PFSK-1 (cell line): ENCODE measurements around the gene HELZ.

Experiments used
- FOXP2 ChIP-seq: optimal IDR thresholded peaks from 2 replicates; pipeline ENCODE3; 2011; ENCODE audit warnings: borderline replicate concordance, control low read depth, inconsistent platforms; ENCODE audit not compliant: insufficient read depth; ENCODE audit errors: extremely low read length, extremely low read depth
- POLR2AphosphoS5 ChIP-seq: IDR thresholded peaks from 2 replicates; pipeline ENCODE4 v1.6.1; 2012; ENCODE audit warnings: low read depth, mild to moderate bottlenecking, control low read depth, low read length, moderate library complexity
- SIN3A ChIP-seq: IDR thresholded peaks from 2 replicates; pipeline ENCODE4 v1.6.1; 2012; ENCODE audit warnings: mild to moderate bottlenecking, low read length, moderate library complexity, borderline replicate concordance; ENCODE audit not compliant: insufficient read depth
- TAF1 ChIP-seq: IDR thresholded peaks from 2 replicates; pipeline ENCODE4 v1.6.1; 2012; ENCODE audit warnings: low read length, control low read depth, borderline replicate concordance; ENCODE audit not compliant: insufficient read depth
- TF ChIP-seq, protein P1 (sequence below), 2 experiments: IDR thresholded peaks; 2 replicates each; pipeline versions ENCODE4 v1.6.1 to v1.8.0; 2011 to 2012; ENCODE audit warnings: low read depth in 2 of 2, low read length in 2 of 2, control low read depth in 1 of 2, inconsistent platforms in 1 of 2, mild to moderate bottlenecking in 1 of 2, moderate library complexity in 1 of 2; ENCODE audit not compliant: insufficient read depth in 1 of 2

HELZ gene

DNA sequence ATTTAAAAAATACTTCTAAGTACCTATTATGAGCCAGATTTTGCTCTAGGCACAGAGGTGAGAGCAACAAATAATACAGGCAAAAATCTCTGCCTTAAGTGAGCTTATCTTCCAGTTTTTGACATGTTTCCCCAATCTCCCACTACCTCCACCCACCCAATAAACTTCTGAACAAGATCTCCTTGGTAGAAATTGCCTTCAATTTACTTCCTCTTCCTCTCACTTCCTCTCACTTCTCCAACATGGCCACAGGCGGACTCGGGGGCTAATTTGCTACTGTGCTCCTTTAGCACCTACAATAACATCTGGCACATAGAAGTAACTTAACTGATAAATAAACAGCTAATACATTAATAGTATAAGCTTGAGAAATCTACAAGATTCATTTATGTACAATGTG is 118.0 kb downstream of the HELZ start:
- TF ChIP-seq TAF1 (no peak), FOXP2 (no peak), SIN3A (no peak)
- TF ChIP-seq, protein P1, sequence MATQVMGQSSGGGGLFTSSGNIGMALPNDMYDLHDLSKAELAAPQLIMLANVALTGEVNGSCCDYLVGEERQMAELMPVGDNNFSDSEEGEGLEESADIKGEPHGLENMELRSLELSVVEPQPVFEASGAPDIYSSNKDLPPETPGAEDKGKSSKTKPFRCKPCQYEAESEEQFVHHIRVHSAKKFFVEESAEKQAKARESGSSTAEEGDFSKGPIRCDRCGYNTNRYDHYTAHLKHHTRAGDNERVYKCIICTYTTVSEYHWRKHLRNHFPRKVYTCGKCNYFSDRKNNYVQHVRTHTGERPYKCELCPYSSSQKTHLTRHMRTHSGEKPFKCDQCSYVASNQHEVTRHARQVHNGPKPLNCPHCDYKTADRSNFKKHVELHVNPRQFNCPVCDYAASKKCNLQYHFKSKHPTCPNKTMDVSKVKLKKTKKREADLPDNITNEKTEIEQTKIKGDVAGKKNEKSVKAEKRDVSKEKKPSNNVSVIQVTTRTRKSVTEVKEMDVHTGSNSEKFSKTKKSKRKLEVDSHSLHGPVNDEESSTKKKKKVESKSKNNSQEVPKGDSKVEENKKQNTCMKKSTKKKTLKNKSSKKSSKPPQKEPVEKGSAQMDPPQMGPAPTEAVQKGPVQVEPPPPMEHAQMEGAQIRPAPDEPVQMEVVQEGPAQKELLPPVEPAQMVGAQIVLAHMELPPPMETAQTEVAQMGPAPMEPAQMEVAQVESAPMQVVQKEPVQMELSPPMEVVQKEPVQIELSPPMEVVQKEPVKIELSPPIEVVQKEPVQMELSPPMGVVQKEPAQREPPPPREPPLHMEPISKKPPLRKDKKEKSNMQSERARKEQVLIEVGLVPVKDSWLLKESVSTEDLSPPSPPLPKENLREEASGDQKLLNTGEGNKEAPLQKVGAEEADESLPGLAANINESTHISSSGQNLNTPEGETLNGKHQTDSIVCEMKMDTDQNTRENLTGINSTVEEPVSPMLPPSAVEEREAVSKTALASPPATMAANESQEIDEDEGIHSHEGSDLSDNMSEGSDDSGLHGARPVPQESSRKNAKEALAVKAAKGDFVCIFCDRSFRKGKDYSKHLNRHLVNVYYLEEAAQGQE (IDR thresholded peaks at IDR 0.05; ENCODE audit: insufficient read depth in 1 of 2, low read depth in 2 of 2, low read length in 2 of 2), result no peak

DNA sequence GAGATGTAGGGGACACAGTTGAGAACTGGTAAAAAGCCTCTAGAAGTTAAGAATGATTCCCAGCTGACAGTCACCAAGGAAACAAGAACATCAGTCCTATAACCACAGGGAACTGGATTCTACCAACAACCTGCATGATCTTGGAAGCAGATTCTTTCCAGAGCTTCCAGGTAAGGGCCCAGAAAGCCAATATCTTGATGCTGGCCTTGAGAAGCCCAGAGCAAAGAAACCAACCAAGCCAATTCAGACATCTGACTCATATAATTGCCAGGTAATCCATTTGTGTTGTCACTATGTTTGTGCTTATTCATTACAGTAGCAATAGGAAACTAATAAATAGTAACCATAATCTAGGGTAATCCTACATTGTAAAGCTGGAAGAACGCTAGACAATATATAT is 119.1 kb downstream of the HELZ start:
- no peak for TF ChIP-seq TAF1
- no peak for TF ChIP-seq SIN3A
- TF ChIP-seq, protein P1 (IDR thresholded peaks at IDR 0.05; ENCODE audit: insufficient read depth in 1 of 2, low read depth in 2 of 2, low read length in 2 of 2), result no peak
- TF ChIP-seq POLR2AphosphoS5, result no peak
- no peak for TF ChIP-seq FOXP2

DNA sequence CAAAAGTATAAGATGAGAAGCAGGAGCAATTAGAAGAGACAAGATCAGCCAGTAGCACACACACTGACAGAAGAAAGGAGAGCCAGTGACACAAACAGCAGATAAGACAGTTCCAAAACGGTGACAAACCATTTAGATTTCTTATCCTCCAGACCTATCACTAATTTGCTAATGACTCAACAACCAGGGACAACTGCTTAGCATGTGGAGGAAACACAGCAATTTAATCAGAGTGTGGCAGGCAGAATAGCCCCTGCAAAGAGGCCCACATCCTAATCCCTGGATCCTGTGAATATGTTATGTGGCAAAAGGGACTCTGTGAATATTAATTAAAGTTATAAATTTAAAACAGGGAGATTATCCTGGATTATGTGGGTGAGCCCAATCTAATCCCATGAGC is 119.6 kb downstream of the HELZ start:
- TF ChIP-seq POLR2AphosphoS5, result no peak
- TF ChIP-seq, protein P1 (IDR thresholded peaks at IDR 0.05; ENCODE audit: insufficient read depth in 1 of 2, low read depth in 2 of 2, low read length in 2 of 2), result no peak
- TF ChIP-seq SIN3A, result no peak
- TF ChIP-seq TAF1, result no peak
- no peak for TF ChIP-seq FOXP2

- TF ChIP-seq FOXP2, result no peak
- TF ChIP-seq POLR2AphosphoS5, result no peak
- TF ChIP-seq TAF1, result no peak
Observed at GRCh38 chr17:67124450-67125148, 120.4 kb downstream of the HELZ start.

- TF ChIP-seq FOXP2 (no peak), TAF1 (no peak), POLR2AphosphoS5 (no peak), SIN3A (no peak)
- TF ChIP-seq, protein P1 (IDR thresholded peaks at IDR 0.05; ENCODE audit: insufficient read depth in 1 of 2, low read depth in 2 of 2, low read length in 2 of 2), result no peak
Observed at GRCh38 chr17:67123699-67124098, 121.3 kb downstream of the HELZ start.
